ENCODE measurements around the gene HPX.

The HPX gene

GRCh38 chr11:6481012-6481923 is 40.5 kb upstream of the HPX start, which contains the start of the genes ARFIP2 and TIMM10B:
TSS of gene ARFIP2 (minus strand) at chr11:6481331. CDS start at chr11:6480421, 910 bp downstream.
TSS of gene TIMM10B (plus strand) at chr11:6481501. CDS start at chr11:6481517, 16 bp downstream.
- H3K4me1 ChIP-seq (ENCODE audit: control insufficient read depth in 2 of 2, insufficient read depth in 2 of 2, low read length in 2 of 2), result peaks cover 32 to 34% of the 10 kb centered on the region in 2 donors
- peak within 1 kb of the TSS; percentile 70 to 93 for H3K9ac ChIP-seq (ENCODE audit: low read depth in 1 of 2, low read length in 2 of 2)
- H3K27ac ChIP-seq (ENCODE audit: low read depth in 2 of 2, low read length in 2 of 2), result peak within 1 kb of the TSS; percentile 90 to 95
- peak within 1 kb of the TSS; percentile 91 to 98 for H3K4me3 ChIP-seq (ENCODE audit: low read length in 2 of 2)
- H3K9me3 ChIP-seq (ENCODE audit: control insufficient read depth in 2 of 2, low read length in 2 of 2), result no peaks in the 10 kb centered on the region
- peaks cover 44 to 63% of the 10 kb centered on the region in 2 donors for H3K36me3 ChIP-seq (ENCODE audit: control insufficient read depth in 2 of 2, insufficient read depth in 2 of 2, low read length in 2 of 2)
- no peaks in the 10 kb centered on the region for H3K27me3 ChIP-seq (ENCODE audit: control insufficient read depth in 2 of 2, insufficient read depth in 2 of 2, low read length in 2 of 2)

GRCh38 chr11:6480299-6480914 is 39.6 kb upstream of the HPX start:
- no peaks in the 10 kb centered on the region for H3K27me3 ChIP-seq (ENCODE audit: control insufficient read depth in 2 of 2, insufficient read depth in 2 of 2, low read length in 2 of 2)
- H3K4me1 ChIP-seq (ENCODE audit: control insufficient read depth in 2 of 2, insufficient read depth in 2 of 2, low read length in 2 of 2), result peaks cover 33 to 36% of the 10 kb centered on the region in 2 donors
- peak overlapping the region; percentile 90 to 95 for H3K27ac ChIP-seq (ENCODE audit: low read depth in 2 of 2, low read length in 2 of 2)
- no peaks in the 10 kb centered on the region for H3K9me3 ChIP-seq (ENCODE audit: control insufficient read depth in 2 of 2, low read length in 2 of 2)
- peak overlapping the region; percentile 70 to 93 for H3K9ac ChIP-seq (ENCODE audit: low read depth in 1 of 2, low read length in 2 of 2)
- peak overlapping the region; percentile 91 to 98 for H3K4me3 ChIP-seq (ENCODE audit: low read length in 2 of 2)
- H3K36me3 ChIP-seq (ENCODE audit: control insufficient read depth in 2 of 2, insufficient read depth in 2 of 2, low read length in 2 of 2), result peaks cover 39 to 55% of the 10 kb centered on the region in 2 donors

GRCh38 chr11:6476571-6476970 is 35.8 kb upstream of the HPX start:
- Histone ChIP-seq H3K27me3 (ENCODE audit: control insufficient read depth in 2 of 2, insufficient read depth in 2 of 2, low read length in 2 of 2) (no peaks in the 10 kb centered on the region), H3K4me1 (ENCODE audit: control insufficient read depth in 2 of 2, insufficient read depth in 2 of 2, low read length in 2 of 2) (peaks cover 36 to 39% of the 10 kb centered on the region in 2 donors), H3K9me3 (ENCODE audit: control insufficient read depth in 2 of 2, low read length in 2 of 2) (no peaks in the 10 kb centered on the region), H3K9ac (ENCODE audit: low read depth in 1 of 2, low read length in 2 of 2) (no peak overlapping the region), H3K27ac (ENCODE audit: low read depth in 2 of 2, low read length in 2 of 2) (no peak overlapping the region), H3K4me3 (ENCODE audit: low read length in 2 of 2) (no peak overlapping the region), H3K36me3 (ENCODE audit: control insufficient read depth in 2 of 2, insufficient read depth in 2 of 2, low read length in 2 of 2) (peaks cover 27 to 28% of the 10 kb centered on the region in 2 donors)

GRCh38 chr11:6475936-6476335 is 35.1 kb upstream of the HPX start:
- Histone ChIP-seq H3K9me3 (ENCODE audit: control insufficient read depth in 2 of 2, low read length in 2 of 2) (no peaks in the 10 kb centered on the region), H3K27me3 (ENCODE audit: control insufficient read depth in 2 of 2, insufficient read depth in 2 of 2, low read length in 2 of 2) (no peaks in the 10 kb centered on the region), H3K4me1 (ENCODE audit: control insufficient read depth in 2 of 2, insufficient read depth in 2 of 2, low read length in 2 of 2) (peaks cover 36 to 39% of the 10 kb centered on the region in 2 donors), H3K36me3 (ENCODE audit: control insufficient read depth in 2 of 2, insufficient read depth in 2 of 2, low read length in 2 of 2) (peaks cover 27 to 28% of the 10 kb centered on the region in 2 donors), H3K9ac (ENCODE audit: low read depth in 1 of 2, low read length in 2 of 2) (peak overlapping the region in 1 of 2 donors; percentile 8), H3K4me3 (ENCODE audit: low read length in 2 of 2) (no peak overlapping the region), H3K27ac (ENCODE audit: low read depth in 2 of 2, low read length in 2 of 2) (peak overlapping the region; percentile 26 to 97)

- H3K9ac ChIP-seq (ENCODE audit: low read depth in 1 of 2, low read length in 2 of 2), result peak overlapping the region; percentile 81 to 94
- H3K4me1 ChIP-seq (ENCODE audit: control insufficient read depth in 2 of 2, insufficient read depth in 2 of 2, low read length in 2 of 2), result peaks cover 26 to 32% of the 10 kb centered on the region in 2 donors
- H3K36me3 ChIP-seq (ENCODE audit: control insufficient read depth in 2 of 2, insufficient read depth in 2 of 2, low read length in 2 of 2), result peaks cover 27 to 28% of the 10 kb centered on the region in 2 donors
- no peaks in the 10 kb centered on the region for H3K27me3 ChIP-seq (ENCODE audit: control insufficient read depth in 2 of 2, insufficient read depth in 2 of 2, low read length in 2 of 2)
- H3K9me3 ChIP-seq (ENCODE audit: control insufficient read depth in 2 of 2, low read length in 2 of 2), result no peaks in the 10 kb centered on the region
- H3K27ac ChIP-seq (ENCODE audit: low read depth in 2 of 2, low read length in 2 of 2), result peak overlapping the region; percentile 97
- H3K4me3 ChIP-seq (ENCODE audit: low read length in 2 of 2), result peak overlapping the region; percentile 71 to 75
Observed at GRCh38 chr11:6474806-6475500, 34.2 kb upstream of the HPX start.

GRCh38 chr11:6474413-6474792 is 33.6 kb upstream of the HPX start:
- Histone ChIP-seq H3K4me1 (ENCODE audit: control insufficient read depth in 2 of 2, insufficient read depth in 2 of 2, low read length in 2 of 2) (peaks cover 21 to 33% of the 10 kb centered on the region in 2 donors), H3K27ac (ENCODE audit: low read depth in 2 of 2, low read length in 2 of 2) (peak overlapping the region; percentile 97), H3K36me3 (ENCODE audit: control insufficient read depth in 2 of 2, insufficient read depth in 2 of 2, low read length in 2 of 2) (peaks cover 24 to 28% of the 10 kb centered on the region in 2 donors), H3K9ac (ENCODE audit: low read depth in 1 of 2, low read length in 2 of 2) (peak overlapping the region; percentile 81 to 94), H3K27me3 (ENCODE audit: control insufficient read depth in 2 of 2, insufficient read depth in 2 of 2, low read length in 2 of 2) (no peaks in the 10 kb centered on the region), H3K4me3 (ENCODE audit: low read length in 2 of 2) (peak overlapping the region; percentile 71 to 75), H3K9me3 (ENCODE audit: control insufficient read depth in 2 of 2, low read length in 2 of 2) (no peaks in the 10 kb centered on the region)

- peak within 1 kb of the TSS; percentile 78 to 85 for H3K4me3 ChIP-seq (ENCODE audit: low read length in 2 of 2)
- H3K9ac ChIP-seq (ENCODE audit: low read depth in 1 of 2, low read length in 2 of 2), result peak within 1 kb of the TSS; percentile 81 to 94
- H3K27ac ChIP-seq (ENCODE audit: low read depth in 2 of 2, low read length in 2 of 2), result peak within 1 kb of the TSS; percentile 97
- H3K9me3 ChIP-seq (ENCODE audit: control insufficient read depth in 2 of 2, low read length in 2 of 2), result no peaks in the 10 kb centered on the region
- no peaks in the 10 kb centered on the region for H3K27me3 ChIP-seq (ENCODE audit: control insufficient read depth in 2 of 2, insufficient read depth in 2 of 2, low read length in 2 of 2)
- peaks cover 27 to 39% of the 10 kb centered on the region in 2 donors for H3K4me1 ChIP-seq (ENCODE audit: control insufficient read depth in 2 of 2, insufficient read depth in 2 of 2, low read length in 2 of 2)
- peaks cover 18 to 22% of the 10 kb centered on the region in 2 donors for H3K36me3 ChIP-seq (ENCODE audit: control insufficient read depth in 2 of 2, insufficient read depth in 2 of 2, low read length in 2 of 2)
Observed at GRCh38 chr11:6473451-6474412, 32.9 kb upstream of the HPX start, which contains the start of gene TRIM3. TSS of gene TRIM3 (minus strand) at chr11:6473941. CDS start at chr11:6465695, 8,246 bp downstream.

GRCh38 chr11:6472934-6473333 is 32.1 kb upstream of the HPX start:
- H3K9ac ChIP-seq (ENCODE audit: low read depth in 1 of 2, low read length in 2 of 2), result peak overlapping the region; percentile 41 to 44

GRCh38 chr11:6469599-6469998 is 28.8 kb upstream of the HPX start:
- H3K9ac ChIP-seq (ENCODE audit: low read depth in 1 of 2, low read length in 2 of 2), result no peak overlapping the region
- H3K27ac ChIP-seq (ENCODE audit: low read depth in 2 of 2, low read length in 2 of 2), result peak overlapping the region; percentile 56 to 69
- peaks cover 18 to 31% of the 10 kb centered on the region in 2 donors for H3K4me1 ChIP-seq (ENCODE audit: control insufficient read depth in 2 of 2, insufficient read depth in 2 of 2, low read length in 2 of 2)
- peaks cover 8% of the 10 kb centered on the region in 2 donors for H3K36me3 ChIP-seq (ENCODE audit: control insufficient read depth in 2 of 2, insufficient read depth in 2 of 2, low read length in 2 of 2)
- H3K4me3 ChIP-seq (ENCODE audit: low read length in 2 of 2), result peak overlapping the region in 1 of 2 donors; percentile 20
- H3K9me3 ChIP-seq (ENCODE audit: control insufficient read depth in 2 of 2, low read length in 2 of 2), result no peaks in the 10 kb centered on the region
- H3K27me3 ChIP-seq (ENCODE audit: control insufficient read depth in 2 of 2, insufficient read depth in 2 of 2, low read length in 2 of 2), result no peaks in the 10 kb centered on the region

More at GRCh38 chr11:6472934-6473333, 32.1 kb upstream of the HPX start:
- peaks cover 10 to 14% of the 10 kb centered on the region in 2 donors for H3K36me3 ChIP-seq (ENCODE audit: control insufficient read depth in 2 of 2, insufficient read depth in 2 of 2, low read length in 2 of 2)
- H3K27me3 ChIP-seq (ENCODE audit: control insufficient read depth in 2 of 2, insufficient read depth in 2 of 2, low read length in 2 of 2), result no peaks in the 10 kb centered on the region
- peaks cover 27 to 42% of the 10 kb centered on the region in 2 donors for H3K4me1 ChIP-seq (ENCODE audit: control insufficient read depth in 2 of 2, insufficient read depth in 2 of 2, low read length in 2 of 2)
- H3K9me3 ChIP-seq (ENCODE audit: control insufficient read depth in 2 of 2, low read length in 2 of 2), result no peaks in the 10 kb centered on the region
- peak overlapping the region; percentile 78 to 85 for H3K4me3 ChIP-seq (ENCODE audit: low read length in 2 of 2)
- H3K27ac ChIP-seq (ENCODE audit: low read depth in 2 of 2, low read length in 2 of 2), result peak overlapping the region in 1 of 2 donors; percentile 32
